H1 (cell line): ENCODE measurements around the gene PLB1. TPM values are rescaled to one million over a fixed set of nuclear protein-coding genes. Genes with fewer than 3 reads are reported as not detected.

Experiments
- CTCF ChIA-PET: fragments of 300-600 bp; sonication (Branson Sonifier 250); formaldehyde crosslinking; loops from one replicate; lab custom pipeline; 2021; ENCODE audit not compliant: partially characterized antibody; lab: Charles Lee
- POLR2A ChIA-PET: fragments of 300-600 bp; sonication (Branson Sonifier 250); formaldehyde crosslinking; loops from one replicate; lab custom pipeline; 2021; ENCODE audit warnings: inconsistent platforms; ENCODE audit not compliant: partially characterized antibody; lab: Charles Lee
- DNase-seq, 2 experiments: peaks; one replicate each; pipeline versions ENCODE4 v3.0.0 to v3.0.0-alpha.2; 2010 to 2022; ENCODE audit warnings: low spot score in 2 of 2, low read depth in 1 of 2, mixed read lengths in 1 of 2
- FAIRE-seq: peaks from 2 replicates; lab custom pipeline; 2011; peaks lifted over from hg19 to GRCh38; lab: Jason Lieb, UNC
- H2AFZ ChIP-seq: 2 replicates; pipeline ENCODE4 v1.8.1; 2012; ENCODE audit warnings: low read length, inconsistent platforms
- H2AK5ac ChIP-seq: 2 replicates; pipeline ENCODE4 v1.6.1; 2013; ENCODE audit warnings: low read depth, low read length
- H2BK120ac ChIP-seq: replicated peaks from 2 replicates; pipeline ENCODE3; 2013; ENCODE audit warnings: low read depth, low read length, inconsistent platforms
- H2BK12ac ChIP-seq: 2 replicates; pipeline ENCODE4 v1.6.1; 2013; ENCODE audit warnings: low read depth, low read length
- H2BK15ac ChIP-seq: 2 replicates; pipeline ENCODE4 v1.6.1; 2013; ENCODE audit warnings: low read length
- H2BK20ac ChIP-seq: 2 replicates; pipeline ENCODE4 v1.6.1; 2013; ENCODE audit warnings: low read length
- H2BK5ac ChIP-seq: 2 replicates; pipeline ENCODE4 v1.6.1; 2013; ENCODE audit warnings: low read depth, low read length
- H3K14ac ChIP-seq: 2 replicates; pipeline ENCODE4 v1.6.1; 2013; ENCODE audit warnings: inconsistent platforms; ENCODE audit not compliant: insufficient read length
- H3K18ac ChIP-seq: 2 replicates; pipeline ENCODE4 v1.6.1; 2013; ENCODE audit warnings: low read length; ENCODE audit errors: extremely low read depth
- H3K23ac ChIP-seq: 2 replicates; pipeline ENCODE4 v1.6.1; 2013; ENCODE audit warnings: inconsistent platforms; ENCODE audit not compliant: insufficient read length
- H3K23me2 ChIP-seq: 2 replicates; pipeline ENCODE4 v1.6.1; 2013; ENCODE audit warnings: low read depth, low read length
- H3K27ac ChIP-seq: 2 replicates; pipeline ENCODE4 v1.6.1; 2011; ENCODE audit warnings: low read depth, low read length, inconsistent platforms
- H3K27me3 ChIP-seq, 4 experiments: replicated peaks in 1 of 4; 1 replicate in 1 of 4; 2 replicates in 3 of 4; pipeline versions ENCODE4 v1.6.1 to v1.8.1; 2011 to 2013; ENCODE audit warnings: low read length in 3 of 4, mild to moderate bottlenecking in 3 of 4, inconsistent platforms in 2 of 4, mixed read lengths in 2 of 4, moderate library complexity in 1 of 4; ENCODE audit not compliant: control insufficient read depth in 3 of 4, insufficient read depth in 3 of 4; ENCODE audit errors: extremely low read depth in 1 of 4
- H3K36me3 ChIP-seq, 4 experiments: 2 replicates each; pipeline versions ENCODE4 v1.6.1 to v1.8.1; 2011 to 2013; ENCODE audit warnings: mild to moderate bottlenecking in 4 of 4, low read length in 3 of 4, moderate library complexity in 2 of 4, control low read depth in 1 of 4, inconsistent platforms in 1 of 4; ENCODE audit not compliant: insufficient read depth in 4 of 4, control insufficient read depth in 2 of 4
- H3K4ac ChIP-seq: replicated peaks from 2 replicates; pipeline ENCODE3; 2013; ENCODE audit warnings: low read length, low read depth, mixed read lengths, inconsistent platforms; ENCODE audit not compliant: insufficient read length
- H3K4me1 ChIP-seq, 4 experiments: replicated peaks in 1 of 4; 1 replicate in 1 of 4; 2 replicates in 3 of 4; pipeline versions ENCODE4 v1.6.1 to v1.8.1; 2011 to 2013; ENCODE audit warnings: low read length in 3 of 4, inconsistent platforms in 2 of 4, mixed read lengths in 1 of 4; ENCODE audit not compliant: insufficient read depth in 4 of 4, control insufficient read depth in 3 of 4
- H3K4me2 ChIP-seq, 2 experiments: 2 replicates each; pipeline versions ENCODE4 v1.6.1 to v1.8.1; 2011 to 2013; ENCODE audit warnings: low read depth in 2 of 2, low read length in 2 of 2, control low read depth in 1 of 2, inconsistent platforms in 1 of 2, mild to moderate bottlenecking in 1 of 2; ENCODE audit not compliant: insufficient read depth in 1 of 2
- H3K4me3 ChIP-seq, 4 experiments: fragments of 200-600, 300-600 bp in 1 of 4; sonication (generic), shearing (Covaris generic), sonication (Bioruptor Twin) in 1 of 4; 2 replicates each; pipeline versions ENCODE4 v1.5.1 to v1.8.1; 2011 to 2016; ENCODE audit warnings: low read length in 4 of 4, low read depth in 3 of 4, control low read depth in 2 of 4, inconsistent platforms in 2 of 4, mild to moderate bottlenecking in 2 of 4, mixed read lengths in 1 of 4, moderate library complexity in 1 of 4; ENCODE audit not compliant: insufficient read depth in 2 of 4; ENCODE audit errors: extremely low read depth in 1 of 4
- H3K56ac ChIP-seq: replicated peaks from 2 replicates; pipeline ENCODE3; 2013; ENCODE audit warnings: low read depth, mild to moderate bottlenecking, mixed read lengths, low read length, inconsistent platforms; ENCODE audit not compliant: insufficient read length
- H3K79me1 ChIP-seq: 2 replicates; pipeline ENCODE4 v1.6.1; 2013; ENCODE audit warnings: low read depth, low read length, control low read depth
- H3K79me2 ChIP-seq, 2 experiments: 2 replicates each; pipeline versions ENCODE4 v1.6.1 to v1.8.1; 2012 to 2013; ENCODE audit warnings: low read length in 2 of 2, mild to moderate bottlenecking in 2 of 2, inconsistent platforms in 1 of 2; ENCODE audit not compliant: insufficient read depth in 2 of 2, control insufficient read depth in 1 of 2
- H3K9ac ChIP-seq, 4 experiments: replicated peaks in 1 of 4; 1 replicate in 1 of 4; 2 replicates in 3 of 4; pipeline versions ENCODE4 v1.6.1 to v1.8.1; 2011 to 2013; ENCODE audit warnings: low read depth in 3 of 4, low read length in 3 of 4, control low read depth in 2 of 4, mild to moderate bottlenecking in 2 of 4, moderate library complexity in 2 of 4, inconsistent platforms in 1 of 4; ENCODE audit errors: extremely low read depth in 1 of 4
- H3K9me3 ChIP-seq, 2 experiments: 2 replicates each; pipeline versions ENCODE4 v1.6.1 to v1.8.1; 2012 to 2013; ENCODE audit warnings: mild to moderate bottlenecking in 2 of 2, moderate library complexity in 2 of 2, control low read depth in 1 of 2, inconsistent platforms in 1 of 2, low read depth in 1 of 2, low read length in 1 of 2, mixed read lengths in 1 of 2; ENCODE audit not compliant: insufficient read depth in 2 of 2
- H4K20me1 ChIP-seq, 2 experiments: replicated peaks in 1 of 2; 2 replicates each; pipeline versions ENCODE3 to v1.8.1; 2011 to 2013; ENCODE audit warnings: inconsistent platforms in 2 of 2, low read length in 2 of 2, mild to moderate bottlenecking in 1 of 2; ENCODE audit not compliant: insufficient read depth in 2 of 2, control insufficient read depth in 1 of 2
- H4K5ac ChIP-seq: 2 replicates; pipeline ENCODE4 v1.6.1; 2013; ENCODE audit warnings: low read length, low read depth, mixed read lengths, inconsistent platforms; ENCODE audit not compliant: insufficient read length
- H4K8ac ChIP-seq: 2 replicates; pipeline ENCODE4 v1.8.0; 2013; ENCODE audit warnings: mild to moderate bottlenecking, moderate library complexity, low read length, inconsistent platforms; ENCODE audit not compliant: insufficient read depth; ENCODE audit errors: extremely low read depth
- H4K91ac ChIP-seq: replicated peaks from 2 replicates; pipeline ENCODE3; 2013; ENCODE audit warnings: low read length, mixed read lengths, inconsistent platforms; ENCODE audit not compliant: insufficient read length
- ASH2L ChIP-seq: fragments of 200-600, 300-600 bp; sonication (generic); IDR thresholded peaks from one replicate; pipeline ENCODE4 v1.7.1; 2017; ENCODE audit warnings: low read length
- FOSL1 ChIP-seq: IDR thresholded peaks from 2 replicates; pipeline ENCODE4 v1.6.1; 2011; ENCODE audit warnings: mild to moderate bottlenecking, low read depth, low read length, moderate library complexity; ENCODE audit not compliant: insufficient read depth
- POLR2AphosphoS5 ChIP-seq: IDR thresholded peaks from 2 replicates; pipeline ENCODE4 v1.6.1; 2011; ENCODE audit warnings: low read depth, low read length
- SAP30 ChIP-seq: fragments of 300-600 bp; sonication (generic); IDR thresholded peaks from 2 replicates; pipeline ENCODE4 v1.7.1; 2012; ENCODE audit warnings: low read length, moderate library complexity, mild to moderate bottlenecking, inconsistent platforms; ENCODE audit not compliant: insufficient read depth, insufficient replicate concordance
- SIN3A ChIP-seq, 2 experiments: IDR thresholded peaks in 1 of 2; conservative IDR thresholded peaks in 1 of 2; 2 replicates each; pipeline ENCODE4 v1.6.1; 2011 to 2012; ENCODE audit warnings: low read length in 2 of 2, improper control_type of control experiment in 1 of 2, low read depth in 1 of 2, mild to moderate bottlenecking in 1 of 2
- SP1 ChIP-seq: IDR thresholded peaks from 2 replicates; pipeline ENCODE4 v1.6.1; 2011; ENCODE audit warnings: low read depth, low read length
- SP2 ChIP-seq: IDR thresholded peaks from 2 replicates; pipeline ENCODE4 v1.6.1; 2012; ENCODE audit warnings: mild to moderate bottlenecking, low read length, inconsistent platforms
- TCF12 ChIP-seq: IDR thresholded peaks from 2 replicates; pipeline ENCODE4 v1.6.1; 2011; ENCODE audit warnings: low read depth, mild to moderate bottlenecking, low read length
- TEAD4 ChIP-seq: IDR thresholded peaks from 2 replicates; pipeline ENCODE4 v1.6.1; 2012; ENCODE audit warnings: low read depth, low read length, inconsistent platforms, mixed read lengths
- ZNF274 ChIP-seq: IDR thresholded peaks from 2 replicates; pipeline ENCODE4 v1.7.0; 2012; ENCODE audit warnings: low read length, borderline replicate concordance; ENCODE audit errors: extremely low read depth
- WGBS, 2 experiments: shearing (Covaris generic) in 1 of 2; methylation state at CpG; one replicate each; pipeline versions ENCODE4 v1.1.6 to v1.1.7; 2013 to 2015; ENCODE audit warnings: low lambda C conversion rate in 2 of 2, mixed read lengths in 2 of 2, inconsistent platforms in 1 of 2, low coverage in 1 of 2, missing lambda C conversion rate in 1 of 2; ENCODE audit not compliant: insufficient replicate concordance in 2 of 2, insufficient coverage in 1 of 2, insufficient read length in 1 of 2; ENCODE audit errors: extremely low coverage in 1 of 2, missing lambda C conversion rate in 1 of 2; 5-methylcytosine and 5-hydroxymethylcytosine counted together
- polyA plus RNA-seq, 7 experiments: library from polyadenylated mRNA; depleted of rRNA in 3 of 7; stranded (reverse) in 5 of 7; unstranded in 2 of 7; fragments of >200 nt in 5 of 7; fragments of 200-250 nt in 2 of 7; gene quantifications; 1 replicate in 5 of 7; 2 replicates in 1 of 7; 4 replicates in 1 of 7; pipeline versions ENCODE4 v1.2.1 to v1.2.3, GENCODE V29; 2011 to 2013; ENCODE audit warnings: missing spikeins in 2 of 7, mixed read lengths in 2 of 7
- total RNA-seq: library from RNA; stranded (reverse); fragmentation: NEBNext Ultra II Directional; extraction: Animal tissue kit (Norgen Biotek cat#: 25700); gene quantifications from 2 replicates; pipeline ENCODE4 v1.2.1, GENCODE V29; 2021

Gene PLB1
- total and polyA plus RNA-seq, 2 of the 8 experiments (the other 6 are each of a cell fraction or from before 2014, with no cell fraction given): 0.20 to 0.36 TPM

DNA sequence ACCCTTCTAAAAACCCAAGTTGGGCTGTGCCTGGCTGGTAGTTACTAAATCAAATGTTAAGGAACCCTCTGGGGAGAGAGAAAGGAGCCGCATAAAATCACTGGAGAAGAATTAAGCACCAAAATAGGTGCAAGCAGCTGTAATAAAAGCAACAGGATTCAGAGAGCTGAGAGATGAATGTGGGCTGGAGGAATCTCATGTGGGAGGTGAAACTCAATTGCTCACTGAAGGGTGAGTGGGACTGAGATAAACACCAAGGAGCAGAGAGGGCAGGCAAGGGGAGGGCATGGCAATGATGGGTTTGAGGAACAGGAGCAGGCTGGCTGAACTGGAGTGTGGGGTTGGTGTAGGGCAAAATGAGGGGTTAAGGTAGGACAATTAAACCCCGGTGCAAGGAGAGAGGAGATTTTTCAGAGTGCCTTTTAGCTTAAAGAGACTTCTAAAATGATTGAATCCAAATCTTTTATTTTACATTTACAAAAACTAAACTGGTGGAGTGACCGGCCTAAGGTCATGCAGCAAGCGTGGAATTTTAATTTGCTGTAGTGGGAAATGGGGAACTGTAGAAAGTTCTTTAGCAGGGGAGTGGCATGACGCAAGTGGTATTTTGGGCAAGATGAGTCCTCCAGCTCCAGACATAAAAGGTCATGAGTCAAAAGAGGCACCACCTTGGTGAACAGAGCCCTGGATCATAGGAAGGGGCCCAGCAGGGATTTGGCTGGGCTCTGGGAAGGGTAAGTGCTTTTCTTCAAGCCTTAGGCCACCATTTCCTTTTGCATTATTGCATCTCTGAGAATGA, 10.5 kb downstream of the PLB1 start:
- no peak overlapping the region for H3K4me2 ChIP-seq
- POLR2A ChIA-PET: no interaction called here
- TF ChIP-seq SAP30 (no peak), SP1 (no peak), ZNF274 (no peak), SIN3A (conservative IDR thresholded peaks at IDR 0.05 in 1 of 2, IDR thresholded peaks at IDR 0.05 in 1 of 2; ENCODE audit: low read depth in 1 of 2, low read length in 2 of 2) (no peak), TEAD4 (no peak), POLR2AphosphoS5 (no peak), TCF12 (no peak), ASH2L (no peak), FOSL1 (no peak), SP2 (no peak)

More for the DNA sequence above, 10.5 kb downstream of the PLB1 start:
- no peaks in the 10 kb centered on the region for H3K79me2 ChIP-seq
- no peak overlapping the region for H2BK120ac ChIP-seq
- no peaks in the 10 kb centered on the region for H3K36me3 ChIP-seq
- H3K4me1 ChIP-seq: no peaks in the 10 kb centered on the region
- DNase-seq (no peak), FAIRE-seq (no peak)
- H3K27me3 ChIP-seq: no peaks in the 10 kb centered on the region
- H4K91ac ChIP-seq: no peak overlapping the region
- H3K4me3 ChIP-seq: no peak overlapping the region
- no peak overlapping the region for H2AFZ ChIP-seq
- CTCF ChIA-PET: interaction anchor here (0.6 to 1.5 kb wide), 2 partner anchors 61 to 545 kb away, joined by 3 to 4 read pairs; no protein-coding TSS in a partner anchor
- no peak overlapping the region for H3K23ac ChIP-seq
- no peak overlapping the region for H2AK5ac ChIP-seq
- WGBS, 2 experiments: 86% methylated on average over 5 of the region's 5 CpGs; no CpG with 5 or more reads in 1 of the 2 experiments
- no peak overlapping the region for H4K8ac ChIP-seq
- H3K56ac ChIP-seq: no peak overlapping the region
- H4K5ac ChIP-seq: no peak overlapping the region
- H3K18ac ChIP-seq: no peak overlapping the region
- H2BK15ac ChIP-seq: no peak overlapping the region
- H3K23me2 ChIP-seq: no peaks in the 10 kb centered on the region
- H4K20me1 ChIP-seq: no peaks in the 10 kb centered on the region
- H3K9ac ChIP-seq: no peak overlapping the region
- H2BK5ac ChIP-seq: no peak overlapping the region
- no peak overlapping the region for H3K27ac ChIP-seq
- no peaks in the 10 kb centered on the region for H3K79me1 ChIP-seq
- H3K4ac ChIP-seq: no peak overlapping the region
- no peak overlapping the region for H3K14ac ChIP-seq
- no peak overlapping the region for H2BK20ac ChIP-seq
- H3K9me3 ChIP-seq: no peaks in the 10 kb centered on the region
- no peak overlapping the region for H2BK12ac ChIP-seq
